Measurements from ENCODE around the gene TUB.

Gene TUB

DNA sequence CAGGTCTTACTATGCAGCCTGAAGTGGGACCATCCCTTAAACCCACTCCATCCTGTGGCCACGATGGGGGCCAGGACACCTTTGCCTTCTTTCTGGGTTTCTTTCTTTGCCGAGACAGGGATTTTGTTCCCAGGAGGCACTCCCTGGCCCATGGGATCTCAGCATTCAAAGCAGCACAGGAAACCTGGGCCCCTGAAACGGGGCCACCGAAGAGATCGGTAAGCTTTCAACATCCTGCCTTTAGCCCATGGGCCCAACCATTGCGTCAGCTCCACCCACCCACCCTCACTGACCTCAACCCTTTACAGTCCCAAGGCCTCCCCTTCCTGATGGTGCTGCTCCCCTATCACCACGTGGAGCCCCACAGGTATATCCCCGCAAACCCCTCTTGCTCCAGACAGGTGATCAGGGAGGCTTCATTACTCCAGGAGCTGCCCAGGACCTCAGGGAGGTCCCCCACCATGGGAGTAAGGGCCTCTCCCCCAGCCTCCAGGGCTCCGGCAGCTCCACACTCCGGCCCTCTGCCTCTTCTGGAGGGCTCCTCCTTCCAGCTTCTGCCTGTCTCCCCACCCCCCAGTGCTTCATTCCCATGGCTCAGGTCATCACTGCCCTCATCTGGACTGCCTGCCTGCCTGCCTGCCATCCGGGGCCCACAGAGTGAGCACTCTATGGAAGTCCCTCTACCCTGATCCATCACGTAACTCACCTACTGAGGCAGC is 42.0 kb upstream of the TUB start:
- TF ChIP-seq, protein P1, sequence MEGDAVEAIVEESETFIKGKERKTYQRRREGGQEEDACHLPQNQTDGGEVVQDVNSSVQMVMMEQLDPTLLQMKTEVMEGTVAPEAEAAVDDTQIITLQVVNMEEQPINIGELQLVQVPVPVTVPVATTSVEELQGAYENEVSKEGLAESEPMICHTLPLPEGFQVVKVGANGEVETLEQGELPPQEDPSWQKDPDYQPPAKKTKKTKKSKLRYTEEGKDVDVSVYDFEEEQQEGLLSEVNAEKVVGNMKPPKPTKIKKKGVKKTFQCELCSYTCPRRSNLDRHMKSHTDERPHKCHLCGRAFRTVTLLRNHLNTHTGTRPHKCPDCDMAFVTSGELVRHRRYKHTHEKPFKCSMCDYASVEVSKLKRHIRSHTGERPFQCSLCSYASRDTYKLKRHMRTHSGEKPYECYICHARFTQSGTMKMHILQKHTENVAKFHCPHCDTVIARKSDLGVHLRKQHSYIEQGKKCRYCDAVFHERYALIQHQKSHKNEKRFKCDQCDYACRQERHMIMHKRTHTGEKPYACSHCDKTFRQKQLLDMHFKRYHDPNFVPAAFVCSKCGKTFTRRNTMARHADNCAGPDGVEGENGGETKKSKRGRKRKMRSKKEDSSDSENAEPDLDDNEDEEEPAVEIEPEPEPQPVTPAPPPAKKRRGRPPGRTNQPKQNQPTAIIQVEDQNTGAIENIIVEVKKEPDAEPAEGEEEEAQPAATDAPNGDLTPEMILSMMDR (IDR thresholded peaks at IDR 0.05; ENCODE audit: control extremely low read depth, extremely low read depth, low read depth, missing control alignments) = no peak
- ChIA-PET CTCF (interaction anchor here (0.9 to 12.2 kb wide), 4 partner anchors 12 to 60 kb away, joined by 3 to 275 read pairs (median 4); no protein-coding TSS in a partner anchor), POLR2A (no interaction called here)
- no peak for DNase-seq (ENCODE audit: extremely low spot score)

DNA sequence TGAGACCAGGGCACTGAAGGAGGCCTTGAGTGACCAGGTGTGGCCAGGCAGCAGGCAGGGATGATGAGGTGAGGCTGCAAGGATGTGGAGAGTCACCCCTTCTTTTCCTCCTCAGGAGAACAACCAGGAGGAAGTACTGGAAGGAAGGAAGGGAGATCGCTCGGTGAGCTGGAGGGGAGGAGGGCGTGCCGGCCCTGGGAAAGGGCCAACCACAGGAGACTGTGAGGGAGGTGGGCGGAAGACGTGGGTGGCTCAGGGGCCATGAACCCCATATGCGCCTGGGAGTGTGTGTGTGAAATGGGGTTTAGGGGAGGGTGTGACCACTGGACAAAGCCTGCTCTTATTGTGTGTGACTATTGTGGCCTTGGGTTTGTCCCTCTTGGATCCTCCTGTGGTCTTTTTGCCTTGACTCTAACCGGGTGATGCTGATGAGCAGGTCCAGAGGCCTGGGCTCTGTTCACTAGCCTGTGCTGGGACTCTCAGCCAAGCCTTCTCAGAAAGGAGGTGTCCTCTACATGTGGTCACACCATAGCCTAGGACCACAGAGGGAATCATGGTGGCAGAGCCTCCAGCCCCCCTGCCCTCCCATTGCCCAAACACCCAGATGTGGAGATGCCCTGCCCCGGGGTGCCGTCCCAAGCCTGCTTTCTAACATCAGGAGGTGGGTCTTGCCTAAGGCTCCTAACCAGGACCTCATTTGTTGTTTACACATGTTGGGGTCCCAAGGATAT is 41.3 kb upstream of the TUB start:
- TF ChIP-seq, protein P1 (IDR thresholded peaks at IDR 0.05; ENCODE audit: control extremely low read depth, extremely low read depth, low read depth, missing control alignments) = no peak
- CTCF ChIA-PET = interaction anchor here (1.3 to 12.2 kb wide), 2 partner anchors 16 to 59 kb away, joined by 3 to 275 read pairs; no protein-coding TSS in a partner anchor
- POLR2A ChIA-PET = no interaction called here
- no peak for DNase-seq (ENCODE audit: extremely low spot score)

DNA sequence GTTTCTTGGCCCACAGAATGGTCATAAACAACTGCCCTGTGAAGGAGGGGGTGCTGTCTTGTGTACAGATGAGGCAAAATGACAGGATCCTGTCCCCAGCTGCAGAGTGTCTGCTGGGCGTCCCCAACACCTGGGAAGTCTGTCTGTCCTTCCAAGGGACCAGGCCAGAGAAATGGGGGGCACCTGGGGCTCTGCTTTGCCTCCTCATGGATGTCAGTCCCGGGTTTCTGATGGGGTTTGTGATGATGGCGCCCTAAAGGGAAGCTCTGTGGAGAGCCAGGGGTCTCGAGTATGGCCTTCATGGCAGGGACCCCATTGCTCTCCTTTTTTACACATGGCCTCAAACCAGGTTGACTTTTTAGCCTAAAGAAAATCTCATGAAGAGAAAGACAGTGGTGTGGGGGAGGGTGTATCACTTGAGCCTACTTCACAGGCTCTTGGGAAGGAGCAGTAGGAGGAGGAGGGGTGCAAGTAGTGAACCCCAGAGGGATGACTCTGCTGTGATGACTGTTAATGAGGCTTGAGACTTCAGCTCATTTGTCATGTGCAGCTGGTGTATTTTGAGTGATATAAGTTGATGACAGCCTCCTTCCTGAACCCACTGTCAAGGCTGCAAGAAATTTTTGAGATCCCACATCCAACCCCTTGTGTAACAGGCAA is 40.6 kb upstream of the TUB start:
- no peak for DNase-seq (ENCODE audit: extremely low spot score)
- TF ChIP-seq, protein P1 (IDR thresholded peaks at IDR 0.05; ENCODE audit: control extremely low read depth, extremely low read depth, low read depth, missing control alignments) = no peak
- ChIA-PET POLR2A (no interaction called here), CTCF (interaction anchor here (1.3 to 12.2 kb wide), 2 partner anchors 15 to 58 kb away, joined by 3 to 275 read pairs; no protein-coding TSS in a partner anchor)

DNA sequence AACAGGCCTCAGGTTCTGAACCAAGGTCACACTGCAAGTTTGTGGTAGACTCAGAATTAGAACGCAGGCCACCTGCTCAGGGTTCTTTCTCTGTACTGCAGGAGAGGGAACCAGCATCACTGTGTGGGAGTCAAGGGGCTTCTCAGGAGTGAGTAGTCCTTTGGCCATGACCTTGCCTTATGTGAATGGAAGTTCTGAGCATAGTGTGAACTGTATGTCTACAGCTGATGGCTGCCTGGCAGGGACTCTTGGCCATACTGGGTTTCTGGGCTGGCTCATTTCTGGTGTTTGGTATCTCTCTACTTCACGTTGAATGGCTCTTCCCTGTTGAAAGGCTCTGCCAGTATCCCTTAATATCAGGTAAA is 40.1 kb upstream of the TUB start:
- DNase-seq (ENCODE audit: extremely low spot score) = no peak
- TF ChIP-seq, protein P1 (IDR thresholded peaks at IDR 0.05; ENCODE audit: control extremely low read depth, extremely low read depth, low read depth, missing control alignments) = no peak
- CTCF ChIA-PET = interaction anchor here (1.3 to 12.2 kb wide), 2 partner anchors 15 to 58 kb away, joined by 3 to 275 read pairs; no protein-coding TSS in a partner anchor
- POLR2A ChIA-PET = no interaction called here

DNA sequence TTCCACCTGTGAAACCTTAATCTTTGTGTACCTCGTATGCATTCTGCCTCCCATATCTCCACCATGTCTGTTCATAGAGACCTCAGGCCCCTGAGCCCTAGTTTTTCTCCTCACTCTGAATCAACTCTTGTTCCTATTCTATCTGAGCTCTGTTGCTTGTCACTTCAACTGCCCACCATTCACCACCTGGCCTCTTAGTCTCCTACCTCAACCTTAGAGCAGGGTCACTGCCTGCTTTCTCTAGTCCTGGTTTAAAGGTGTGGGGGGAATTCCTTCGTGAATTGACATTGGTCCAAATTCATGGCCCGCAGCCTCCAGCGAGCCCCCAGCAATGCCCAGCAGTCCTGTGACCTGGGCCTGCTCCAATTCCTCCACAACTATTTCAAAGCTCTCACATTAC is 39.4 kb upstream of the TUB start:
- CTCF ChIA-PET = interaction anchor here (1.0 kb wide), 1 partner anchor 58 kb away, joined by 3 read pairs; no protein-coding TSS in a partner anchor

DNA sequence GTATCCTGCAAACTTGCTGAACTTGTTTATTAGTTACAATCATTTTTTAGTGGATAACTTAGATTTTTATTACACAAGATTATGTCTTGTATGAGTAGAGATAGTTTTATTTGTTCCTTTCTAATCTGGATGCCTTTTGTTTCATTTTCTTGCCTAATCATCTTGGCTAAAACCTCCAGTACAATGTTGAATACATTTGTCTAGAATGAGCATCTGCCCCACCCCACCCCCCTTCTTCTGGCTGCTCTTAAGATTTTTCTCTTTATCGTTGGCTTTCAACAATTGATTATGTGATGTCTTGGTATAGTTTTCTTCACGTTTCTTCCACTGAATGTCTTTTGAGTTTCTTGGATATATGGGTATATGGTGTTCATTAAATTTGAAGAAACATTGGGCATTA is 37.3 kb upstream of the TUB start:
- CTCF ChIA-PET = interaction anchor here (1.1 to 1.8 kb wide), 3 partner anchors 10 to 37 kb away, joined by 3 to 9 read pairs (median 4); no protein-coding TSS in a partner anchor
- POLR2A ChIA-PET = no interaction called here
- TF ChIP-seq, protein P1 (IDR thresholded peaks at IDR 0.05; ENCODE audit: control extremely low read depth, extremely low read depth, low read depth, missing control alignments) = no peak
- DNase-seq (ENCODE audit: extremely low spot score) = no peak

More for the DNA sequence above, 39.4 kb upstream of the TUB start:
- DNase-seq (ENCODE audit: extremely low spot score) = no peak
- POLR2A ChIA-PET = no interaction called here
- TF ChIP-seq, protein P1 (IDR thresholded peaks at IDR 0.05; ENCODE audit: control extremely low read depth, extremely low read depth, low read depth, missing control alignments) = no peak

Measured in GM10248 (cell line).